GM12878 (cell line): ENCODE results near the gene COL27A1. TPM values are rescaled to one million over a fixed set of nuclear protein-coding genes. Genes with fewer than 3 reads are reported as not detected.

Experiments used
- CUX1 ChIP-seq: IDR thresholded peaks from 2 replicates; pipeline ENCODE4 v1.6.1; 2012; ENCODE audit warnings: improper control_type of control experiment, low read depth, low read length; ENCODE audit not compliant: insufficient replicate concordance
- HSF1 ChIP-seq: fragments of 150-350 bp; IDR thresholded peaks from 2 replicates; pipeline ENCODE4 v1.6.1; 2014; ENCODE audit warnings: mild to moderate bottlenecking, low read depth, low read length
- MAX ChIP-seq: IDR thresholded peaks from 2 replicates; pipeline ENCODE4 v1.6.1; 2012; ENCODE audit warnings: low read depth, low read length, improper control_type of control experiment
- polyA plus RNA-seq, 11 experiments: library from polyadenylated mRNA; depleted of rRNA in 4 of 11; unstranded in 6 of 11; stranded (reverse) in 5 of 11; fragments of >200 nt; fragmentation: Nextera tagmentation in 4 of 11; fragmentation: Illumina TruSeq in 1 of 11; extraction: Ambion mirVana in 4 of 11; extraction: Trizol in 1 of 11; gene quantifications; 1 replicate in 1 of 11; 2 replicates in 10 of 11; pipeline versions ENCODE4 v1.2.1 to v1.2.3, GENCODE V29; 2011 to 2016; ENCODE audit warnings: inconsistent platforms in 2 of 11, missing spikeins in 2 of 11, low read depth in 1 of 11
- total RNA-seq, 4 experiments: library from RNA; depleted of rRNA in 3 of 4; stranded (reverse); fragments of >200 nt in 3 of 4; fragmentation: Illumina TruSeq in 1 of 4; extraction: Trizol in 1 of 4; gene quantifications; 2 replicates each; pipeline versions ENCODE4 v1.2.1 to v1.2.3, GENCODE V29; 2013 to 2021
- TF ChIP-seq, protein P1 (sequence below): fragments of 450-650 bp; IDR thresholded peaks from 2 replicates; pipeline ENCODE4 v1.6.1; 2016; ENCODE audit warnings: mild to moderate bottlenecking

COL27A1 gene
- total and polyA plus RNA-seq, 10 of the 15 experiments (the other 5 are each of a cell fraction or from before 2014, with no cell fraction given) = 0.10 TPM; not detected in 9

DNA sequence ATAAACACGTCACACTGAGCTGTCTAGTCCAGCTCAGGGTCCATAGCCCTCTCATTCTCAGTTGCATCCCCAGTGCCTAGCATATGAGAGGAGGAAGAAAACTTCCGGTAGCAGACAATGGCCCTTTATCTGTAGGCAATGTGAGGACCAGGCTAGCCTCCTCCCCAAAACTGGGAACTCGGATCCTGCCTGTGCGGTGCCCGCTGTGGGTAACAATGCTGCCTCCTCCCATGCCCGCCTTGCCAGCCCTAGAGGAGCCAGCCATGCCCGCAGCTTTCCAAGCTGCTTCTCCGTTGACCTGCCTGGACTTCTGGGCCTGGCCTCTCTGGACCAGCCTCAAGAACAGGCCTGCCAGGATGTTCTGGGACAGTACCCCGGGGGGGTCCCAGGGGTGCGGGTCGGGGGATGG is 93.0 kb downstream of the COL27A1 start (continued):
- no peak for TF ChIP-seq CUX1
- TF ChIP-seq, protein P1, sequence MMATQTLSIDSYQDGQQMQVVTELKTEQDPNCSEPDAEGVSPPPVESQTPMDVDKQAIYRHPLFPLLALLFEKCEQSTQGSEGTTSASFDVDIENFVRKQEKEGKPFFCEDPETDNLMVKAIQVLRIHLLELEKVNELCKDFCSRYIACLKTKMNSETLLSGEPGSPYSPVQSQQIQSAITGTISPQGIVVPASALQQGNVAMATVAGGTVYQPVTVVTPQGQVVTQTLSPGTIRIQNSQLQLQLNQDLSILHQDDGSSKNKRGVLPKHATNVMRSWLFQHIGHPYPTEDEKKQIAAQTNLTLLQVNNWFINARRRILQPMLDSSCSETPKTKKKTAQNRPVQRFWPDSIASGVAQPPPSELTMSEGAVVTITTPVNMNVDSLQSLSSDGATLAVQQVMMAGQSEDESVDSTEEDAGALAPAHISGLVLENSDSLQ = no peak
- no peak for TF ChIP-seq HSF1
- TF ChIP-seq MAX = no peak
